Neutrophil (primary cell): ENCODE measurements around the gene LRCH1.

Experiments used
- H3K27ac ChIP-seq: fragments of 200-600 bp; sonication (generic); 2 replicates; pipeline ENCODE4 v1.5.1; 2016; ENCODE audit warnings: mild to moderate bottlenecking, moderate library complexity
- H3K27me3 ChIP-seq: fragments of 200-600 bp; sonication (generic); 2 replicates; pipeline ENCODE4 v1.6.0; 2016; ENCODE audit warnings: mild to moderate bottlenecking
- H3K36me3 ChIP-seq: fragments of 200-600 bp; sonication (generic); 2 replicates; pipeline ENCODE4 v1.5.1; 2017
- H3K4me1 ChIP-seq, 2 experiments: fragments of 200-600 bp in 1 of 2; sonication (generic) in 1 of 2; 1 replicate in 1 of 2; 2 replicates in 1 of 2; pipeline versions ENCODE4 v1.5.1 to v1.6.1; 2013 to 2016; ENCODE audit warnings: low read depth in 1 of 2, low read length in 1 of 2, mild to moderate bottlenecking in 1 of 2, moderate library complexity in 1 of 2; ENCODE audit not compliant: control insufficient read depth in 1 of 2, insufficient read depth in 1 of 2
- H3K4me3 ChIP-seq, 2 experiments: fragments of 200-600 bp in 1 of 2; sonication (generic) in 1 of 2; 1 replicate in 1 of 2; 2 replicates in 1 of 2; pipeline ENCODE4 v1.5.1; 2013 to 2016; ENCODE audit warnings: low read depth in 1 of 2, low read length in 1 of 2, mild to moderate bottlenecking in 1 of 2, moderate library complexity in 1 of 2
- H3K9me3 ChIP-seq: fragments of 200-600 bp; sonication (generic); 2 replicates; pipeline ENCODE4 v1.5.1; 2016
- CTCF ChIP-seq: fragments of 200-600 bp; sonication (generic); IDR thresholded peaks from 2 replicates; pipeline ENCODE4 v1.5.1; 2016; ENCODE audit warnings: antibody characterized with exemption

The LRCH1 gene

GRCh38 chr13:46683676-46684260 lies 130.8 kb downstream of the LRCH1 start:
- H3K27me3 ChIP-seq, result no peaks in the 10 kb centered on the region
- no peak overlapping the region for H3K27ac ChIP-seq
- no peaks in the 10 kb centered on the region for H3K36me3 ChIP-seq
- H3K9me3 ChIP-seq, result no peaks in the 10 kb centered on the region
- TF ChIP-seq CTCF, result no peak
- no peak overlapping the region for H3K4me3 ChIP-seq
- H3K4me1 ChIP-seq, result peaks cover 9 to 12% of the 10 kb centered on the region in 2 experiments

GRCh38 chr13:46684287-46685001 lies 131.5 kb downstream of the LRCH1 start:
- Histone ChIP-seq H3K4me1 (peaks cover 9 to 12% of the 10 kb centered on the region in 2 experiments), H3K36me3 (no peaks in the 10 kb centered on the region), H3K4me3 (no peak overlapping the region), H3K27ac (no peak overlapping the region), H3K27me3 (no peaks in the 10 kb centered on the region), H3K9me3 (no peaks in the 10 kb centered on the region)
- no peak for TF ChIP-seq CTCF

GRCh38 chr13:46685006-46685730 lies 132.2 kb downstream of the LRCH1 start:
- TF ChIP-seq CTCF, result no peak
- Histone ChIP-seq H3K27ac (no peak overlapping the region), H3K4me1 (peaks cover 8 to 9% of the 10 kb centered on the region in 2 experiments), H3K36me3 (no peaks in the 10 kb centered on the region), H3K9me3 (no peaks in the 10 kb centered on the region), H3K27me3 (no peaks in the 10 kb centered on the region), H3K4me3 (no peak overlapping the region)

- Histone ChIP-seq H3K4me3 (no peak overlapping the region), H3K4me1 (peaks cover 8 to 9% of the 10 kb centered on the region in 2 experiments), H3K9me3 (no peaks in the 10 kb centered on the region), H3K27ac (no peak overlapping the region), H3K27me3 (no peaks in the 10 kb centered on the region), H3K36me3 (no peaks in the 10 kb centered on the region)
- no peak for TF ChIP-seq CTCF
Measured at GRCh38 chr13:46686171-46686570, 133.2 kb downstream of the LRCH1 start.

- Histone ChIP-seq H3K36me3 (peaks cover 4% of the 10 kb centered on the region), H3K4me1 (peaks cover 8 to 9% of the 10 kb centered on the region in 2 experiments), H3K4me3 (no peak overlapping the region), H3K9me3 (no peaks in the 10 kb centered on the region), H3K27me3 (no peaks in the 10 kb centered on the region), H3K27ac (no peak overlapping the region)
- TF ChIP-seq CTCF, result no peak
Measured at GRCh38 chr13:46687810-46688209, 134.8 kb downstream of the LRCH1 start.
